NT2/D1 (cell line): ENCODE results near the gene CYP4A11.
"Not testable (repeated sequence)": the region's sequence is repeated elsewhere in the genome, so short reads cannot be mapped to it uniquely, and the experiment has no call there.

Experiments
- DNase-seq: peaks from one replicate; pipeline ENCODE4 v3.0.0-alpha.2; 2011; ENCODE audit warnings: low read depth, low spot score
- H3K27me3 ChIP-seq: 2 replicates; pipeline ENCODE4 v1.6.0; 2011; ENCODE audit warnings: mild to moderate bottlenecking; ENCODE audit not compliant: insufficient read length, insufficient read depth
- H3K36me3 ChIP-seq: 2 replicates; pipeline ENCODE4 v1.6.1; 2011; ENCODE audit warnings: mild to moderate bottlenecking, low read length, mixed read lengths; ENCODE audit not compliant: insufficient read depth, insufficient read length
- H3K4me1 ChIP-seq: 2 replicates; pipeline ENCODE4 v1.5.1; 2011; ENCODE audit not compliant: insufficient read depth, insufficient read length
- H3K4me3 ChIP-seq: 2 replicates; pipeline ENCODE4 v1.5.1; 2011; ENCODE audit warnings: low read depth; ENCODE audit not compliant: insufficient read length
- H3K9ac ChIP-seq: 2 replicates; pipeline ENCODE4 v1.6.0; 2011; ENCODE audit warnings: low read depth; ENCODE audit not compliant: insufficient read length
- H3K9me3 ChIP-seq: 2 replicates; pipeline ENCODE4 v1.5.1; 2011; ENCODE audit warnings: mild to moderate bottlenecking, low read length; ENCODE audit not compliant: insufficient read depth
- SUZ12 ChIP-seq: IDR thresholded peaks from 2 replicates; pipeline ENCODE4 v1.6.1; 2011; ENCODE audit not compliant: insufficient read length, insufficient read depth; ENCODE audit errors: extremely low read depth
- YY1 ChIP-seq: IDR thresholded peaks from 2 replicates; pipeline ENCODE4 v1.6.1; 2011; ENCODE audit not compliant: insufficient read length, insufficient read depth
- ZNF274 ChIP-seq: IDR thresholded peaks from 2 replicates; pipeline ENCODE4 v1.6.1; 2011; ENCODE audit warnings: mild to moderate bottlenecking, low read depth, low read length

Gene CYP4A11, protein sequence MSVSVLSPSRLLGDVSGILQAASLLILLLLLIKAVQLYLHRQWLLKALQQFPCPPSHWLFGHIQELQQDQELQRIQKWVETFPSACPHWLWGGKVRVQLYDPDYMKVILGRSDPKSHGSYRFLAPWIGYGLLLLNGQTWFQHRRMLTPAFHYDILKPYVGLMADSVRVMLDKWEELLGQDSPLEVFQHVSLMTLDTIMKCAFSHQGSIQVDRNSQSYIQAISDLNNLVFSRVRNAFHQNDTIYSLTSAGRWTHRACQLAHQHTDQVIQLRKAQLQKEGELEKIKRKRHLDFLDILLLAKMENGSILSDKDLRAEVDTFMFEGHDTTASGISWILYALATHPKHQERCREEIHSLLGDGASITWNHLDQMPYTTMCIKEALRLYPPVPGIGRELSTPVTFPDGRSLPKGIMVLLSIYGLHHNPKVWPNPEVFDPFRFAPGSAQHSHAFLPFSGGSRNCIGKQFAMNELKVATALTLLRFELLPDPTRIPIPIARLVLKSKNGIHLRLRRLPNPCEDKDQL

DNA sequence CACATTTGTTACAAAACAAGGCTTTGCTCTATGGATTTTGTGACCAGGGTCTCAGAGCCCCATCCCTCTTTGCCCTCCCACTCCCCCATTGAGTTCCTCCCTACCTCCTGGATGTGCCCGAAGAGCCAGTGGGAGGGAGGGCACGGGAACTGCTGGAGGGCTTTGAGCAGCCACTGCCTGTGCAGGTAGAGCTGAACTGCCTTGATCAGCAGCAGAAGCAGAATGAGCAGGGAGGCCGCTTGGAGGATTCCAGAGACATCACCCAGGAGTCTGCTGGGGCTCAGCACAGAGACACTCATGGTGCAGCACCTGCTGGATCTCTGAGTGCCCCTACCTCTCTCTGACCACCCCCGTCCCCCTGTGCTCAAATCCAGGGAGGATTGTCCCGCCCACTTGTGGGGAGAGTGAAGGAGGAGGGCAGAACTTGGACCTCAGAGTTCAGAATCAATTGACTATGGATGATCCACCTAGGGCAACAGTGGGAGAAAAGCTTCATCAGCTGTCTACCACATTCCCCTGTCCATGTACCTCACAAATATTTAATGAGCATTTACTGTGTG lies at the start of gene CYP4A11:
Gene CYP4A11, minus strand, starts transcription at position 342 of the 560 bp plus-strand sequence. Its CDS starts 43 bp downstream, at position 299.
- H3K4me3 ChIP-seq: no peak within 1 kb of the TSS
- TF ChIP-seq SUZ12: no peak
- H3K36me3 ChIP-seq: no peaks in the 10 kb centered on the region
- H3K27me3 ChIP-seq: no peaks in the 10 kb centered on the region
- H3K9me3 ChIP-seq: no peaks in the 10 kb centered on the region
- no peaks in the 10 kb centered on the region for H3K4me1 ChIP-seq
- no peak for DNase-seq
- H3K9ac ChIP-seq: no peak within 1 kb of the TSS

DNA sequence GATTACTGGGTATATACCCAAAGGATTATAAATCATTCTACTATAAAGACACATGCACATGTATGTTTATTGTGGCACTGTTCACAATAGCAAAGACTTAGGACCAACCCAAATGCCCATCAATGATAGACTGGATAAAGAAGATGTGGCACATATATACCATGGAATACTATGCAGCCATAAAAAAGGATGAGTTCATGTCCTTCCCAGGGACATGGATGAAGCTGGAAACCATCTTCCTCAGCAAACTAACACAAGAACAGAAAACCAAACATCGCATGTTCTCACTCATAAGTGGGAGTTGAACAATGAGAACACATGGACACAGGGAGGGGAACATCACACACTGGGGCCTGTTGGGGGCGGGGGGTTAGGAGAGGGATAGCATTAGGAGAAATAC lies 49.3 kb upstream of the CYP4A11 start:
- H3K9ac ChIP-seq, H3K36me3 ChIP-seq, DNase-seq, H3K4me3 ChIP-seq, H3K27me3 ChIP-seq, H3K9me3 ChIP-seq, H3K4me1 ChIP-seq: not testable (repeated sequence)

DNA sequence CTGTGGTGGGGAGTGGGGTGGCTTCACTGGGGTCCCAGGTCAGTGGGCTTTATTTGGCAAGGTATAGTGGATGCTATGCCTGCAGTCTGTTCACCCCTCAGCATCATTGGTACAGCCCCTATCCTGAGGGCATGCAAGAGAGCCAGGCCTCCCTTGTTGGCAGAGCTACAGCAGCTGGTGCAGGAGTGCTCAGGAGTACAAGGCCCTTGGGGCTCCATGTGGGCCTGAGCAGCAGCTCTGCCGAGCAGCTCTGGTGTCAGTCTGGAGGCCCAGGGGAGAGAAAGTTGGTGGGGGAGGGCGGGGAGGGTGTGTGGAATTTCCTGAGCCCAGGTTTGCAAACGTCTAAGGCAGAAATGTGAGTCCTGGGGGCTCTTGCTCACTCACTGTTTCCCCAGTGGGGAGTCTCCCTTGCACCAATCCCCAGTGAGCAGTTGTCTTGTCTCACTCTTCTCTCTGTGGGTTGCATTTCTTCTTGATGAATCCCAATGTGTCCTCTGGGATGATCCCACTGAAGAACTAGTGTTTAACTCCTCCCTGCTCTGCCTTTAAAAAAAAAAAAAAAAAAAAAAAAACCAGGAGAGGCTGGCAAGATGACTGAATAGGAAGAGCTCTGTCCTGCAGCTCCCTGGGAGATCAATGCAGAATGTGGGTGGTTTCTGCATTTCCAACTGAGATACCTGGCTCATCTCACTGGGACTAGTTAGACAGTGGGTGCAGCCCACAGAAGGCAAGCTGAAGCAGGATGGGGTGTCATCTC lies 42.7 kb upstream of the CYP4A11 start:
- TF ChIP-seq ZNF274 (no peak), SUZ12 (no peak), YY1 (no peak)
- DNase-seq: peak; percentile 72
- Histone ChIP-seq H3K9ac (peak overlapping the region; percentile 33), H3K4me3 (peak overlapping the region; percentile 5), H3K9me3 (no peaks in the 10 kb centered on the region), H3K36me3 (no peaks in the 10 kb centered on the region), H3K4me1 (peaks cover 19% of the 10 kb centered on the region), H3K27me3 (no peaks in the 10 kb centered on the region)

DNA sequence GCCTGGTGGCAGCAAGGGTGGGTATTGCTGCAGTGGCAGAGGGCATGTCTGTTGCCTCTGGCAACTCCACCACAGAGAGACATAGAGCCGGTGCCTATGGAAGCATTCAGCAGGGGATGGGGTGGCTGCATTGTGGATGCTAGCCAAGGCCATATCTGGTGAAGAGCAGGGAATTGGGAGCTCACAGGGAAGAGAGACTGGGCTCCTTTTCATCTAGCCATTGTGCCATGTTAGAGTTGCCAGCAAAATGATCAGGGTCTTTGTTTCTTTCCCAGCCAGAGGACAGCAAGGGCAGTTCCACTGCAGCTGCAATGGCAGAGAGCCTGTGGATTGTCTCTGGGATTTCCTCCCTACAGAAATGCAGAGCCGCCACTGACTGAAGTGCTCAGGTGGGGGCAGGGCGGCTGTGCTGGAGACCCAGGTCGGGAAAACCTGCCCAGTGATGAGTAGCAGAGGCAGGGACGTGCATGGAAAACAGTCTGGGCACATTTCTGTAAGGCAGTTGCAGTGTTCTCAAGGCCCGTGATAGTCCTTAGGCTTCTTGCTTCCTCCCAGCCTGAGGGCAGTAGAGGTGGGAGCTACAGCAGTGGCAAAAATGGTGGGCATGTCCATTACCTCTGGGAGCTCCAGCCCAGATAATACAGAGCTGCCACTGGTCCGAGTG lies 42.0 kb upstream of the CYP4A11 start:
- peak; percentile 55 for DNase-seq
- no peaks in the 10 kb centered on the region for H3K27me3 ChIP-seq
- peaks cover 19% of the 10 kb centered on the region for H3K4me1 ChIP-seq
- no peaks in the 10 kb centered on the region for H3K9me3 ChIP-seq
- TF ChIP-seq SUZ12: no peak
- TF ChIP-seq ZNF274: no peak
- TF ChIP-seq YY1: no peak
- peak overlapping the region; percentile 33 for H3K9ac ChIP-seq
- H3K4me3 ChIP-seq: peak overlapping the region; percentile 2
- no peaks in the 10 kb centered on the region for H3K36me3 ChIP-seq

DNA sequence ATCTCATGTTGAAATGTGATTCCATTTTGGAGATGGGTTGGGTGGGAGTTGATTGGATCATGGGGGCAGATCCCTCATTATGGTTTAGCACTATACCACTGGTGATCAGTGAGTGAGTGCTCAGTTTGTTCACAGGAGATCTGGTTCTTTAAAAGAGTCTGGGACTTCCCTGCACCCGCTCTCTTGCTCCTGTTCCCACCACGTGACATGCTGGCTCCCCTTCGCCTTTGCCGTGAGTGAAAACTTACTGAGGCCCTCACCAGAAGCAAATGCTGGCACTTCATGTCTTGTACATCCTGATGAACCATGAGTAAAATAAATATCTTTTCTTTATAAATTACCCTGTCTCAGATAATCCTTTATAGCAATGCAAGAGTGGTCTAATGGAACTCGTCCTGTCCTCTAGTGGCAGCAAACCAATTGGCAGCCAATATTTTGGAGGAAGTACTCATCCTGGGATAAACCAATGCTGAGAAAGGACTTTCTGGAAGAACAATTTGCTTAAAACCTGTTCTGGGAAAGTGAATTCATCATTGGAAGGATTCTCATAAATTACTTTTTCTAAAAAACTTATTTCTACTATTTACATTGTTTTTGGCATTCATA lies 27.8 kb upstream of the CYP4A11 start:
- Histone ChIP-seq H3K36me3 (no peaks in the 10 kb centered on the region), H3K4me1 (no peaks in the 10 kb centered on the region), H3K9me3 (peaks cover 5% of the 10 kb centered on the region; the same call in 1 of the 2 replicates), H3K27me3 (no peaks in the 10 kb centered on the region), H3K9ac (no peak overlapping the region), H3K4me3 (no peak overlapping the region)
- TF ChIP-seq ZNF274 (no peak), YY1 (no peak)
- DNase-seq: no peak

DNA sequence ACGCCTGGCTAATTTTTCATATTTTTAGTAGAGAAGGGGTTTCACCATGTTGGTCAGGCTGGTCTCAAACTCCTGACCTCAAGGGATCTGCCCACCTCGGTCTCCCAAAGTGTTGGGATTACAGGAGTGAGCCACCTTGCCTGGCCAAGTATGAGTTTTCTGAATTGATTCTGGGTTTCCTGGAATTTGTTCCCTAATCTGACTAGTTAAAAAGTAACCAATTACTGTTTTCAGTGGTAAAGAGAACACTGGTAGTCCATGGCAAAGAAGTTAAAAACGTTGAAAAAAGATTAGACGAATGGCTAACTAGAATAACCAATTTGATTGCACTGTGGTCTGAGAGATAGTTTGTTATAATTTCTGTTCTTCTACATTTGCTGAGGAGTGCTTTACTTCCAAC lies 21.0 kb upstream of the CYP4A11 start:
- H3K27me3 ChIP-seq, DNase-seq, H3K36me3 ChIP-seq, H3K4me3 ChIP-seq, H3K9ac ChIP-seq, H3K4me1 ChIP-seq: not testable (repeated sequence)
- peaks cover 13% of the 10 kb centered on the region for H3K9me3 ChIP-seq
